Lung (tissue), 12 donors: ENCODE data around the gene IFT81. TPM values are rescaled to one million over a fixed set of nuclear protein-coding genes. Genes with fewer than 3 reads are reported as not detected.
A peak's percentile ranks its signal among the peaks of the same experiment; 100 is the strongest.
"Not testable (repeated sequence)": the region's sequence is repeated elsewhere in the genome, so short reads cannot be mapped to it uniquely, and the experiment has no call there.

Source experiments
- ATAC-seq: fragments of 200-7000 bp; cut with Tn5 transposase; one replicate; pipeline ENCODE4 v1.9.1; 2020; ENCODE audit warnings: moderate number of reproducible peaks; ENCODE audit not compliant: insufficient read depth, low FRiP score
- DNase-seq, 3 donors: peaks; one replicate each; pipeline ENCODE4 v3.0.0-alpha.2; 2013 to 2017
- H3K27ac ChIP-seq, 2 donors: one replicate each; pipeline ENCODE4 v1.5.1; 2013; ENCODE audit warnings: mild to moderate bottlenecking in 2 of 2, moderate library complexity in 2 of 2, control low read depth in 1 of 2, inconsistent platforms in 1 of 2, low read depth in 1 of 2, low read length in 1 of 2
- H3K27me3 ChIP-seq, 3 donors: one replicate each; pipeline ENCODE4 v1.5.1; 2013; ENCODE audit warnings: low read length in 2 of 3; ENCODE audit not compliant: control insufficient read depth in 3 of 3, insufficient read depth in 3 of 3
- H3K36me3 ChIP-seq, 4 donors: one replicate each; pipeline ENCODE4 v1.5.1; 2013; ENCODE audit warnings: low read length in 4 of 4, mild to moderate bottlenecking in 1 of 4, moderate library complexity in 1 of 4; ENCODE audit not compliant: control insufficient read depth in 4 of 4, insufficient read depth in 4 of 4
- H3K4me1 ChIP-seq, 5 donors: one replicate each; pipeline ENCODE4 v1.5.1; 2013; ENCODE audit warnings: low read length in 5 of 5, mild to moderate bottlenecking in 2 of 5, moderate library complexity in 1 of 5; ENCODE audit not compliant: control insufficient read depth in 5 of 5, insufficient read depth in 5 of 5
- H3K4me3 ChIP-seq: one replicate; pipeline ENCODE4 v1.5.1; 2013; ENCODE audit warnings: mild to moderate bottlenecking, control low read depth, moderate library complexity
- H3K9ac ChIP-seq, 2 donors: one replicate each; pipeline ENCODE4 v1.5.1; 2013; ENCODE audit warnings: low read length in 2 of 2, control low read depth in 1 of 2; ENCODE audit not compliant: insufficient read depth in 1 of 2
- H3K9me3 ChIP-seq, 4 donors: one replicate each; pipeline ENCODE4 v1.5.1; 2013; ENCODE audit warnings: low read length in 3 of 4, mild to moderate bottlenecking in 1 of 4, moderate library complexity in 1 of 4; ENCODE audit not compliant: control insufficient read depth in 4 of 4, insufficient read depth in 3 of 4
- CTCF ChIP-seq: IDR thresholded peaks from 2 replicates; pipeline ENCODE4 v1.5.1; 2012; ENCODE audit warnings: mild to moderate bottlenecking; ENCODE audit errors: control extremely low read depth, extremely low read depth
- WGBS, 2 donors: extraction: QIAGEN DNeasy Blood & Tissue Kit; methylation state at CpG; one replicate each; pipeline ENCODE4 v1.1.7; 2013; 5-methylcytosine and 5-hydroxymethylcytosine counted together
- polyA plus RNA-seq, 2 donors: library from polyadenylated mRNA; stranded (reverse); fragments of 200-250 nt; gene quantifications; one replicate each; pipeline ENCODE4 v1.2.1, GENCODE V29; 2013
- total RNA-seq, 2 donors: library from RNA; depleted of rRNA in 1 of 2; stranded (reverse); fragments of >200 nt in 1 of 2; gene quantifications; one replicate each; pipeline ENCODE4 v1.2.1, GENCODE V29; 2014 to 2021
- donor health status: control.
- donor health status: control.
- donor health status: Bipolar disorder and iron deficiency.
- donor health status: healthy.
- donor health status: DM: yes; HTN: yes; CAD: no.

The IFT81 gene
- total and polyA plus RNA-seq, 4 donors: 5.4 to 43.1 (median 10.8) TPM

GRCh38 chr12:110253176-110253575 lies 129.0 kb downstream of the IFT81 start:
- Histone ChIP-seq H3K27me3 (no peaks in the 10 kb centered on the region), H3K36me3 (no peaks in the 10 kb centered on the region), H3K27ac (peak overlapping the region in 1 of 2 donors; percentile 82), H3K9ac (no peak overlapping the region), H3K4me3 (no peak overlapping the region), H3K9me3 (no peaks in the 10 kb centered on the region), H3K4me1 (peaks cover 0 to 23% (median 6%) of the 10 kb centered on the region in 5 donors)
- no peak for TF ChIP-seq CTCF
- ATAC-seq (no peak), DNase-seq (peak; percentile 39 to 55 (median 47))
- 50 to 52% methylated on average over 9 of the region's 9 CpGs for WGBS, 2 donors

GRCh38 chr12:110254971-110255540 lies 130.9 kb downstream of the IFT81 start:
- no peaks in the 10 kb centered on the region for H3K9me3 ChIP-seq
- DNase-seq: no peak
- no peak overlapping the region for H3K27ac ChIP-seq
- 93 to 98% methylated on average over 6 of the region's 6 CpGs for WGBS, 2 donors
- H3K9ac ChIP-seq: no peak overlapping the region
- no peak for ATAC-seq
- H3K4me3 ChIP-seq: no peak overlapping the region
- H3K4me1 ChIP-seq: peaks cover 0 to 7% (median 4%) of the 10 kb centered on the region in 5 donors
- no peak for TF ChIP-seq CTCF
- no peaks in the 10 kb centered on the region for H3K36me3 ChIP-seq
- no peaks in the 10 kb centered on the region for H3K27me3 ChIP-seq

- H3K9ac ChIP-seq, DNase-seq, H3K36me3 ChIP-seq, H3K27me3 ChIP-seq, H3K9me3 ChIP-seq, H3K4me1 ChIP-seq, H3K4me3 ChIP-seq, H3K27ac ChIP-seq, ATAC-seq: not testable (repeated sequence)
- WGBS, 2 donors: 91 to 93% methylated on average over 11 of the region's 11 CpGs
These were observed 131.8 kb downstream of the IFT81 start for GRCh38 chr12:110255890-110256456.

- Histone ChIP-seq H3K9ac (no peak overlapping the region), H3K27me3 (no peaks in the 10 kb centered on the region), H3K9me3 (no peaks in the 10 kb centered on the region), H3K4me1 (peaks cover 0 to 7% (median 0%) of the 10 kb centered on the region in 5 donors), H3K27ac (peak overlapping the region; percentile 5 to 81), H3K36me3 (no peaks in the 10 kb centered on the region), H3K4me3 (no peak overlapping the region)
- 49 to 54% methylated on average over 12 of the region's 12 CpGs for WGBS, 2 donors
- no peak for TF ChIP-seq CTCF
- DNase-seq: peak in 2 of 3 donors; percentile 30 to 43
- ATAC-seq: peak; percentile 68
These were observed 132.7 kb downstream of the IFT81 start for GRCh38 chr12:110256780-110257431.
